ENCODE measurements around the gene SCMH1. TPM values are rescaled to one million over a fixed set of nuclear protein-coding genes. Genes with fewer than 3 reads are reported as not detected.
"Not testable (repeated sequence)": the region's sequence is repeated elsewhere in the genome, so short reads cannot be mapped to it uniquely, and the experiment has no call there.

SCMH1 gene
- polyA plus RNA-seq, 1 donor from 2014 or later, result 23.0 TPM

DNA sequence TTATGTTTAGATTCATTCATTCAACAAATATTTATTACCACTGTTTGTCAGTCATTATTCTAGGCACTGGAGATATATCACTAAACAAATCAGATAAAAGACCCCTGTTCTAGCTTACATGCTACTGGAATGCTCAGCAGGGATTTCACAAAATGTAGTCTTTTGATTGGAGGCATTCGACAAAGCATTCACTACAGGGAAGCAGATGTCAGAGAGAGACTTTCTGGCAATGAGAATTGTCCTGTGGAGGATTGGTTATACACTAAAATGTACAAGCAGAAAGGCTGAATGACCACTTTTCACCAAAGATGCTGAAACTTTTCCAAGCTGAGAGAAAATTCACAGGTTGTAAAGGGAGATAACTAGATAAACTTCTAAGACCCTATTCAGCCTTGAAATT lies 57.7 kb downstream of the SCMH1 start:
- TF ChIP-seq SMC3 (conservative IDR thresholded peaks at IDR 0.05; ENCODE audit: poor library complexity), result no peak
- Histone ChIP-seq H3K9me2 (ENCODE audit: insufficient read depth, low read length) (no peaks in the 10 kb centered on the region), H3K27me3 (ENCODE audit: insufficient read depth, low read depth, low read length) (no peaks in the 10 kb centered on the region), H3K4me3 (ENCODE audit: low read length) (no peak overlapping the region), H3K79me2 (replicated peaks; ENCODE audit: insufficient read depth, low read length) (no peaks in the 10 kb centered on the region), H2AFZ (ENCODE audit: low read depth, low read length) (no peak overlapping the region), H3F3A (ENCODE audit: insufficient read depth, low read length, poor library complexity, severe bottlenecking) (no peaks in the 10 kb centered on the region), H3K36me3 (ENCODE audit: insufficient read depth, low read length) (no peaks in the 10 kb centered on the region), H3K27ac (ENCODE audit: low read length) (no peak overlapping the region), H3K9ac (ENCODE audit: low read length) (no peak overlapping the region), H3K4me2 (ENCODE audit: low read length) (no peak overlapping the region), H4K20me1 (ENCODE audit: insufficient read depth) (no peaks in the 10 kb centered on the region), H3K9me3 (ENCODE audit: low read length) (no peaks in the 10 kb centered on the region)

DNA sequence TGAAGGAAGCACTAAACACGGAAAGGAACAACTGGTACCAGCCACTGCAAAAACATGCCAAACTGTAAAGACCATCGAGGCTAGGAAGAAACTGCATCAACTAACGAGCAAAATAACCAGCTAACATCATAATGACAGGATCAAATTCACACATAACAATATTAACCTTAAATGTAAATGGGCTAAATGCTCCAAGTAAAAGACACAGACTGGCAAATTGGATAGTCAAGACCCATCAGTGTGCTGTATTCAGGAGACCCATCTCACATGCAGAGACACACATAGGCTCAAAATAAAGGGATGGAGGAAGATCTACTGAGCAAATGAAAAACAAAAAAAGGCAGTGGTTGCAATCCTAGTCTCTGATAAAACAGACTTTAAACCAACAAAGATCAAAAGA lies 63.9 kb downstream of the SCMH1 start:
- H3K9me3 ChIP-seq (ENCODE audit: low read length); H3K9ac ChIP-seq (ENCODE audit: low read length); H2AFZ ChIP-seq (ENCODE audit: low read depth, low read length); H3F3A ChIP-seq (ENCODE audit: insufficient read depth, low read length, poor library complexity, severe bottlenecking); H4K20me1 ChIP-seq (ENCODE audit: insufficient read depth); H3K27ac ChIP-seq (ENCODE audit: low read length); H3K79me2 ChIP-seq (replicated peaks; ENCODE audit: insufficient read depth, low read length); H3K4me3 ChIP-seq (ENCODE audit: low read length); H3K36me3 ChIP-seq (ENCODE audit: insufficient read depth, low read length); H3K4me2 ChIP-seq (ENCODE audit: low read length); H3K27me3 ChIP-seq (ENCODE audit: insufficient read depth, low read depth, low read length); H3K9me2 ChIP-seq (ENCODE audit: insufficient read depth, low read length): not testable (repeated sequence)

DNA sequence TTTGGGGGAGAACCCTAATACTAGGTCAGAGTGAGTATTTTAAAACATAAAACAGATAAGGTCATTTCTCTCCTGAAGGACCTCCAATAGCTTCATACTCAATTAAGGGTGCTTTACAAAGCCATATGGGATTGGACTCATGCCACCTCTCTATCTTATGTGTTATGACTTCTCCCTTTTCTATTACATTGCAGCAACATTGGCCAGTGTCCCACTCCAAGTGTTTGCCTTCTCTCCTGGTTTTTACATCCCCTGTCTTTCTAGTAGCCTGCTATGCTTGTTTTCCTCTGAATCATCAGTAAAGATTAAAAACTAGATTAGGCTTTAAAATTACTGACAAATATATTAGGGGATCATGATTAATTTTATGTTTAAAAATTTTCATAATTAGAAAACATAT lies 66.6 kb downstream of the SCMH1 start:
- Histone ChIP-seq H3K9me3 (ENCODE audit: low read length) (no peaks in the 10 kb centered on the region), H4K20me1 (ENCODE audit: insufficient read depth) (no peaks in the 10 kb centered on the region), H2AFZ (ENCODE audit: low read depth, low read length) (no peak overlapping the region), H3K9ac (ENCODE audit: low read length) (no peak overlapping the region), H3K9me2 (ENCODE audit: insufficient read depth, low read length) (no peaks in the 10 kb centered on the region), H3K36me3 (ENCODE audit: insufficient read depth, low read length) (no peaks in the 10 kb centered on the region), H3K4me2 (ENCODE audit: low read length) (no peak overlapping the region), H3K27me3 (ENCODE audit: insufficient read depth, low read depth, low read length) (no peaks in the 10 kb centered on the region), H3F3A (ENCODE audit: insufficient read depth, low read length, poor library complexity, severe bottlenecking) (no peaks in the 10 kb centered on the region), H3K4me3 (ENCODE audit: low read length) (no peak overlapping the region), H3K79me2 (replicated peaks; ENCODE audit: insufficient read depth, low read length) (no peaks in the 10 kb centered on the region), H3K27ac (ENCODE audit: low read length) (no peak overlapping the region)
- no peak for TF ChIP-seq EP300 (conservative IDR thresholded peaks at IDR 0.05; ENCODE audit: poor library complexity, severe bottlenecking)
- TF ChIP-seq, protein P1, sequence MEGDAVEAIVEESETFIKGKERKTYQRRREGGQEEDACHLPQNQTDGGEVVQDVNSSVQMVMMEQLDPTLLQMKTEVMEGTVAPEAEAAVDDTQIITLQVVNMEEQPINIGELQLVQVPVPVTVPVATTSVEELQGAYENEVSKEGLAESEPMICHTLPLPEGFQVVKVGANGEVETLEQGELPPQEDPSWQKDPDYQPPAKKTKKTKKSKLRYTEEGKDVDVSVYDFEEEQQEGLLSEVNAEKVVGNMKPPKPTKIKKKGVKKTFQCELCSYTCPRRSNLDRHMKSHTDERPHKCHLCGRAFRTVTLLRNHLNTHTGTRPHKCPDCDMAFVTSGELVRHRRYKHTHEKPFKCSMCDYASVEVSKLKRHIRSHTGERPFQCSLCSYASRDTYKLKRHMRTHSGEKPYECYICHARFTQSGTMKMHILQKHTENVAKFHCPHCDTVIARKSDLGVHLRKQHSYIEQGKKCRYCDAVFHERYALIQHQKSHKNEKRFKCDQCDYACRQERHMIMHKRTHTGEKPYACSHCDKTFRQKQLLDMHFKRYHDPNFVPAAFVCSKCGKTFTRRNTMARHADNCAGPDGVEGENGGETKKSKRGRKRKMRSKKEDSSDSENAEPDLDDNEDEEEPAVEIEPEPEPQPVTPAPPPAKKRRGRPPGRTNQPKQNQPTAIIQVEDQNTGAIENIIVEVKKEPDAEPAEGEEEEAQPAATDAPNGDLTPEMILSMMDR (IDR thresholded peaks at IDR 0.05; ENCODE audit: poor library complexity, severe bottlenecking), result no peak
- no peak for TF ChIP-seq SMC3 (conservative IDR thresholded peaks at IDR 0.05; ENCODE audit: poor library complexity)
- TF ChIP-seq TAF1 (IDR thresholded peaks at IDR 0.05; ENCODE audit: low read depth), result no peak
- no peak for TF ChIP-seq POLR2AphosphoS5 (IDR thresholded peaks at IDR 0.05)
- TF ChIP-seq, protein P2, sequence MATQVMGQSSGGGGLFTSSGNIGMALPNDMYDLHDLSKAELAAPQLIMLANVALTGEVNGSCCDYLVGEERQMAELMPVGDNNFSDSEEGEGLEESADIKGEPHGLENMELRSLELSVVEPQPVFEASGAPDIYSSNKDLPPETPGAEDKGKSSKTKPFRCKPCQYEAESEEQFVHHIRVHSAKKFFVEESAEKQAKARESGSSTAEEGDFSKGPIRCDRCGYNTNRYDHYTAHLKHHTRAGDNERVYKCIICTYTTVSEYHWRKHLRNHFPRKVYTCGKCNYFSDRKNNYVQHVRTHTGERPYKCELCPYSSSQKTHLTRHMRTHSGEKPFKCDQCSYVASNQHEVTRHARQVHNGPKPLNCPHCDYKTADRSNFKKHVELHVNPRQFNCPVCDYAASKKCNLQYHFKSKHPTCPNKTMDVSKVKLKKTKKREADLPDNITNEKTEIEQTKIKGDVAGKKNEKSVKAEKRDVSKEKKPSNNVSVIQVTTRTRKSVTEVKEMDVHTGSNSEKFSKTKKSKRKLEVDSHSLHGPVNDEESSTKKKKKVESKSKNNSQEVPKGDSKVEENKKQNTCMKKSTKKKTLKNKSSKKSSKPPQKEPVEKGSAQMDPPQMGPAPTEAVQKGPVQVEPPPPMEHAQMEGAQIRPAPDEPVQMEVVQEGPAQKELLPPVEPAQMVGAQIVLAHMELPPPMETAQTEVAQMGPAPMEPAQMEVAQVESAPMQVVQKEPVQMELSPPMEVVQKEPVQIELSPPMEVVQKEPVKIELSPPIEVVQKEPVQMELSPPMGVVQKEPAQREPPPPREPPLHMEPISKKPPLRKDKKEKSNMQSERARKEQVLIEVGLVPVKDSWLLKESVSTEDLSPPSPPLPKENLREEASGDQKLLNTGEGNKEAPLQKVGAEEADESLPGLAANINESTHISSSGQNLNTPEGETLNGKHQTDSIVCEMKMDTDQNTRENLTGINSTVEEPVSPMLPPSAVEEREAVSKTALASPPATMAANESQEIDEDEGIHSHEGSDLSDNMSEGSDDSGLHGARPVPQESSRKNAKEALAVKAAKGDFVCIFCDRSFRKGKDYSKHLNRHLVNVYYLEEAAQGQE (IDR thresholded peaks at IDR 0.05; ENCODE audit: borderline replicate concordance), result no peak
- no peak for TF ChIP-seq RAD21 (conservative IDR thresholded peaks at IDR 0.05)
- TF ChIP-seq MXI1 (conservative IDR thresholded peaks at IDR 0.05; ENCODE audit: poor library complexity, severe bottlenecking), result no peak
- no peak for TF ChIP-seq EZH2 (IDR thresholded peaks at IDR 0.05; ENCODE audit: borderline replicate concordance, insufficient read depth, low read length, poor library complexity, severe bottlenecking)

Data from neural cell (in vitro differentiated cells).